NCI-H82 treated with DMSO at 0.1 percent for 48 hours (cell line): ENCODE measurements around the gene SRP19.
"Not testable (repeated sequence)": the region's sequence is repeated elsewhere in the genome, so short reads cannot be mapped to it uniquely, and the experiment has no call there.

Experiments used
- DNase-seq: peaks from one replicate; lab custom pipeline; 2025; ENCODE audit not compliant: unreplicated experiment; lab: John Stamatoyannopoulos, UW

SRP19 gene

GRCh38 chr5:112860929-112861637 lies at the start of gene SRP19:
Gene SRP19, plus strand, starts transcription at chr5:112861287. Its CDS starts 90 bp downstream, at chr5:112861377.
- peak; percentile 86 for DNase-seq

- DNase-seq: no peak
These were observed 48.5 kb upstream of the SRP19 start for GRCh38 chr5:112812549-112812948.

- DNase-seq: no peak
These were observed 40.8 kb upstream of the SRP19 start for GRCh38 chr5:112820246-112820645.

- DNase-seq: no peak
These were observed 38.6 kb upstream of the SRP19 start for GRCh38 chr5:112822456-112822855.

GRCh38 chr5:112823181-112823580 lies 37.9 kb upstream of the SRP19 start:
- no peak for DNase-seq

GRCh38 chr5:112823656-112824055 lies 37.4 kb upstream of the SRP19 start:
- DNase-seq: no peak

- no peak for DNase-seq
These were observed 36.9 kb upstream of the SRP19 start for GRCh38 chr5:112824197-112824596.

- no peak for DNase-seq
These were observed 30.7 kb upstream of the SRP19 start for GRCh38 chr5:112830378-112830777.

- DNase-seq: no peak
These were observed 27.1 kb upstream of the SRP19 start for GRCh38 chr5:112833971-112834370.

GRCh38 chr5:112844489-112844888 lies 16.6 kb upstream of the SRP19 start:
- no peak for DNase-seq

- DNase-seq: no peak
These were observed 14.5 kb upstream of the SRP19 start for GRCh38 chr5:112846556-112846955.

- DNase-seq: no peak
These were observed 13.8 kb upstream of the SRP19 start for GRCh38 chr5:112847306-112847705.

GRCh38 chr5:112848116-112848811 lies 12.8 kb upstream of the SRP19 start:
- peak; percentile 68 for DNase-seq

GRCh38 chr5:112849912-112850311 lies 11.2 kb upstream of the SRP19 start:
- no peak for DNase-seq

- no peak for DNase-seq
These were observed 6.4 kb upstream of the SRP19 start for GRCh38 chr5:112854651-112855050.

- no peak for DNase-seq
These were observed 3.2 kb upstream of the SRP19 start for GRCh38 chr5:112857866-112858265.

- not testable (repeated sequence) for DNase-seq
These were observed 537 bp upstream of the SRP19 start for GRCh38 chr5:112860571-112860928.

- no peak for DNase-seq
These were observed 525 bp downstream of the SRP19 start for GRCh38 chr5:112861638-112861985.

GRCh38 chr5:112862085-112862484 lies 998 bp downstream of the SRP19 start:
- no peak for DNase-seq

GRCh38 chr5:112863549-112863948 lies 2.5 kb downstream of the SRP19 start:
- no peak for DNase-seq

- DNase-seq: no peak
These were observed 4.0 kb downstream of the SRP19 start for GRCh38 chr5:112865128-112865527.

GRCh38 chr5:112866739-112867138 lies 5.7 kb downstream of the SRP19 start:
- no peak for DNase-seq

- no peak for DNase-seq
These were observed 6.3 kb downstream of the SRP19 start for GRCh38 chr5:112867411-112867810.
